ENCODE measurements around the gene AGPS. TPM values are rescaled to one million over a fixed set of nuclear protein-coding genes. Genes with fewer than 3 reads are reported as not detected.

AGPS gene
- total and polyA plus RNA-seq, 10 of the 15 experiments (the other 5 are each of a cell fraction or from before 2014, with no cell fraction given), result 7.9 to 54.2 (median 38.7) TPM

DNA sequence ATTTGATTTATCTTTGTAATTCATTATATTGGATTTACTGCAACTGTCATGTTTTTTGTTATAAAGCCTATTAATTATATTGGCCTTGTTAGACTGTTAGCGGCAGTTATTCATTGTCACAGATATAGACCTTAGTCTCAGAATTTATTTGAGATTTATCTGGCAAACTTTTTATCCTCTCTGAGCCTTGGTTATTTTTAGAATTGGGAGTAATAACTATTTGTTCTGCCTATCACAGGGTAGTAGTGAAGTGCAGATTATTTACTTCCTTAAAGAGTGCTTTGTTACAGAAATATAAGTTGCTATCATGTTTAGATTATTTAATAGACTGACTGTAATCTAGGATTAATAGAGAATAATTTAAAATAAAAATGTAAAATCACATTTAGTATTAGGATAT is 41.9 kb downstream of the AGPS start (continued):
- TF ChIP-seq, protein P1, sequence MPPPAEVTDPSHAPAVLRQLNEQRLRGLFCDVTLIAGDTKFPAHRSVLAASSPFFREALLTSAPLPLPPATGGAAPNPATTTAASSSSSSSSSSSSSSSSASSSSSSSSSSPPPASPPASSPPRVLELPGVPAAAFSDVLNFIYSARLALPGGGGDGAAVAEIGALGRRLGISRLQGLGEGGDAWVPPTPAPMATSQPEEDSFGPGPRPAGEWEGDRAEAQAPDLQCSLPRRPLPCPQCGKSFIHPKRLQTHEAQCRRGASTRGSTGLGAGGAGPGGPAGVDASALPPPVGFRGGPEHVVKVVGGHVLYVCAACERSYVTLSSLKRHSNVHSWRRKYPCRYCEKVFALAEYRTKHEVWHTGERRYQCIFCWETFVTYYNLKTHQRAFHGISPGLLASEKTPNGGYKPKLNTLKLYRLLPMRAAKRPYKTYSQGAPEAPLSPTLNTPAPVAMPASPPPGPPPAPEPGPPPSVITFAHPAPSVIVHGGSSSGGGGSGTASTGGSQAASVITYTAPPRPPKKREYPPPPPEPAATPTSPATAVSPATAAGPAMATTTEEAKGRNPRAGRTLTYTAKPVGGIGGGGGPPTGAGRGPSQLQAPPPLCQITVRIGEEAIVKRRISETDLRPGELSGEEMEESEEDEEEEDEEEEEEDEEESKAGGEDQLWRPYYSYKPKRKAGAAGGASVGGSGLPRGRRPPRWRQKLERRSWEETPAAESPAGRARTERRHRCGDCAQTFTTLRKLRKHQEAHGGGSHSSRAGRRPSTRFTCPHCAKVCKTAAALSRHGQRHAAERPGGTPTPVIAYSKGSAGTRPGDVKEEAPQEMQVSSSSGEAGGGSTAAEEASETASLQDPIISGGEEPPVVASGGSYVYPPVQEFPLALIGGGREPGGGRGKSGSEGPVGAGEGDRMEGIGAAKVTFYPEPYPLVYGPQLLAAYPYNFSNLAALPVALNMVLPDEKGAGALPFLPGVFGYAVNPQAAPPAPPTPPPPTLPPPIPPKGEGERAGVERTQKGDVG (CRISPR knock-in tag; IDR thresholded peaks at IDR 0.05), result no peak
- TF ChIP-seq, protein P2, sequence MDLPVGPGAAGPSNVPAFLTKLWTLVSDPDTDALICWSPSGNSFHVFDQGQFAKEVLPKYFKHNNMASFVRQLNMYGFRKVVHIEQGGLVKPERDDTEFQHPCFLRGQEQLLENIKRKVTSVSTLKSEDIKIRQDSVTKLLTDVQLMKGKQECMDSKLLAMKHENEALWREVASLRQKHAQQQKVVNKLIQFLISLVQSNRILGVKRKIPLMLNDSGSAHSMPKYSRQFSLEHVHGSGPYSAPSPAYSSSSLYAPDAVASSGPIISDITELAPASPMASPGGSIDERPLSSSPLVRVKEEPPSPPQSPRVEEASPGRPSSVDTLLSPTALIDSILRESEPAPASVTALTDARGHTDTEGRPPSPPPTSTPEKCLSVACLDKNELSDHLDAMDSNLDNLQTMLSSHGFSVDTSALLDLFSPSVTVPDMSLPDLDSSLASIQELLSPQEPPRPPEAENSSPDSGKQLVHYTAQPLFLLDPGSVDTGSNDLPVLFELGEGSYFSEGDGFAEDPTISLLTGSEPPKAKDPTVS (IDR thresholded peaks at IDR 0.05; ENCODE audit: low read depth, low read length), result no peak
- TF ChIP-seq MYB (IDR thresholded peaks at IDR 0.05; ENCODE audit: borderline replicate concordance, low read depth, low read length) (no peak), SREBF1 (IDR thresholded peaks at IDR 0.05; ENCODE audit: low read length) (no peak), PML (IDR thresholded peaks at IDR 0.05; ENCODE audit: low read length) (no peak), CEBPB (IDR thresholded peaks at IDR 0.05; ENCODE audit: borderline replicate concordance in 1 of 2, low read depth in 2 of 2, low read length in 2 of 2) (no peak), NFYB (IDR thresholded peaks at IDR 0.05; ENCODE audit: insufficient read depth, low read depth, low read length) (no peak), RFX5 (IDR thresholded peaks at IDR 0.05; ENCODE audit: low read depth, low read length) (no peak), SMAD5 (IDR thresholded peaks at IDR 0.05; ENCODE audit: low read depth) (no peak), LARP7 (IDR thresholded peaks at IDR 0.05) (no peak), MEF2B (IDR thresholded peaks at IDR 0.05; ENCODE audit: partially characterized antibody, poor library complexity, severe bottlenecking) (no peak)
- TF ChIP-seq, protein P3, sequence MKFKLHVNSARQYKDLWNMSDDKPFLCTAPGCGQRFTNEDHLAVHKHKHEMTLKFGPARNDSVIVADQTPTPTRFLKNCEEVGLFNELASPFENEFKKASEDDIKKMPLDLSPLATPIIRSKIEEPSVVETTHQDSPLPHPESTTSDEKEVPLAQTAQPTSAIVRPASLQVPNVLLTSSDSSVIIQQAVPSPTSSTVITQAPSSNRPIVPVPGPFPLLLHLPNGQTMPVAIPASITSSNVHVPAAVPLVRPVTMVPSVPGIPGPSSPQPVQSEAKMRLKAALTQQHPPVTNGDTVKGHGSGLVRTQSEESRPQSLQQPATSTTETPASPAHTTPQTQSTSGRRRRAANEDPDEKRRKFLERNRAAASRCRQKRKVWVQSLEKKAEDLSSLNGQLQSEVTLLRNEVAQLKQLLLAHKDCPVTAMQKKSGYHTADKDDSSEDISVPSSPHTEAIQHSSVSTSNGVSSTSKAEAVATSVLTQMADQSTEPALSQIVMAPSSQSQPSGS (IDR thresholded peaks at IDR 0.05; ENCODE audit: low read length), result no peak
- TF ChIP-seq, protein P4, sequence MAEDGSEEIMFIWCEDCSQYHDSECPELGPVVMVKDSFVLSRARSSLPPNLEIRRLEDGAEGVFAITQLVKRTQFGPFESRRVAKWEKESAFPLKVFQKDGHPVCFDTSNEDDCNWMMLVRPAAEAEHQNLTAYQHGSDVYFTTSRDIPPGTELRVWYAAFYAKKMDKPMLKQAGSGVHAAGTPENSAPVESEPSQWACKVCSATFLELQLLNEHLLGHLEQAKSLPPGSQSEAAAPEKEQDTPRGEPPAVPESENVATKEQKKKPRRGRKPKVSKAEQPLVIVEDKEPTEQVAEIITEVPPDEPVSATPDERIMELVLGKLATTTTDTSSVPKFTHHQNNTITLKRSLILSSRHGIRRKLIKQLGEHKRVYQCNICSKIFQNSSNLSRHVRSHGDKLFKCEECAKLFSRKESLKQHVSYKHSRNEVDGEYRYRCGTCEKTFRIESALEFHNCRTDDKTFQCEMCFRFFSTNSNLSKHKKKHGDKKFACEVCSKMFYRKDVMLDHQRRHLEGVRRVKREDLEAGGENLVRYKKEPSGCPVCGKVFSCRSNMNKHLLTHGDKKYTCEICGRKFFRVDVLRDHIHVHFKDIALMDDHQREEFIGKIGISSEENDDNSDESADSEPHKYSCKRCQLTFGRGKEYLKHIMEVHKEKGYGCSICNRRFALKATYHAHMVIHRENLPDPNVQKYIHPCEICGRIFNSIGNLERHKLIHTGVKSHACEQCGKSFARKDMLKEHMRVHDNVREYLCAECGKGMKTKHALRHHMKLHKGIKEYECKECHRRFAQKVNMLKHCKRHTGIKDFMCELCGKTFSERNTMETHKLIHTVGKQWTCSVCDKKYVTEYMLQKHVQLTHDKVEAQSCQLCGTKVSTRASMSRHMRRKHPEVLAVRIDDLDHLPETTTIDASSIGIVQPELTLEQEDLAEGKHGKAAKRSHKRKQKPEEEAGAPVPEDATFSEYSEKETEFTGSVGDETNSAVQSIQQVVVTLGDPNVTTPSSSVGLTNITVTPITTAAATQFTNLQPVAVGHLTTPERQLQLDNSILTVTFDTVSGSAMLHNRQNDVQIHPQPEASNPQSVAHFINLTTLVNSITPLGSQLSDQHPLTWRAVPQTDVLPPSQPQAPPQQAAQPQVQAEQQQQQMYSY (CRISPR knock-in tag; IDR thresholded peaks at IDR 0.05), result no peak
